A673 (cell line): ENCODE measurements around the gene KIF2C. TPM values are rescaled to one million over a fixed set of nuclear protein-coding genes. Genes with fewer than 3 reads are reported as not detected.

Experiments used
- BruUV-seq: library from RNA; stranded (reverse); fragments of 400-500 nt; replicated peaks from 2 replicates; lab custom pipeline; 2021; lab: Mats Ljungman, UMichigan
- CTCF ChIA-PET: fragments of 300-600 bp; sonication (Branson Sonifier 250); formaldehyde crosslinking; loops from one replicate; lab custom pipeline; 2022; ENCODE audit warnings: antibody characterized with exemption; lab: Charles Lee
- POLR2A ChIA-PET: fragments of 300-600 bp; sonication (Branson Sonifier 250); formaldehyde crosslinking; loops from one replicate; lab custom pipeline; 2022; ENCODE audit warnings: antibody characterized with exemption; ENCODE audit not compliant: low non-redundant PET; lab: Charles Lee
- DNase-seq: peaks from one replicate; pipeline ENCODE4 v3.0.0-alpha.2; 2015; ENCODE audit warnings: low spot score
- H3K27ac ChIP-seq: fragments of 200-600 bp; sonication (generic); 2 replicates; pipeline ENCODE4 v1.5.1; 2016; ENCODE audit warnings: mixed run types, low read depth, mild to moderate bottlenecking, mixed read lengths, antibody characterized with exemption, low read length; ENCODE audit not compliant: poor library complexity, severe bottlenecking
- H3K27me3 ChIP-seq: fragments of 200-600 bp; sonication (generic); replicated peaks from 2 replicates; pipeline ENCODE4 v1.6.1; 2017; ENCODE audit warnings: mixed run types, low read depth, mild to moderate bottlenecking, mixed read lengths, antibody characterized with exemption, low read length; ENCODE audit not compliant: insufficient read depth, poor library complexity
- H3K36me3 ChIP-seq: fragments of 200-600 bp; sonication (generic); 2 replicates; pipeline ENCODE4 v1.6.1; 2016; ENCODE audit warnings: mixed run types, mild to moderate bottlenecking, mixed read lengths, antibody characterized with exemption, low read length; ENCODE audit not compliant: insufficient read depth, poor library complexity, severe bottlenecking
- H3K4me1 ChIP-seq: fragments of 200-600 bp; sonication (generic); 2 replicates; pipeline ENCODE4 v1.6.1; 2017; ENCODE audit warnings: mixed run types, mild to moderate bottlenecking, mixed read lengths, antibody characterized with exemption, low read length; ENCODE audit not compliant: insufficient read depth, poor library complexity, severe bottlenecking
- H3K4me3 ChIP-seq: fragments of 200-600 bp; sonication (generic); 2 replicates; pipeline ENCODE4 v1.5.1; 2016; ENCODE audit warnings: low read depth, mixed run types, mild to moderate bottlenecking, mixed read lengths, low read length; ENCODE audit not compliant: poor library complexity, severe bottlenecking
- H3K9me3 ChIP-seq: fragments of 200-600 bp; sonication (generic); 2 replicates; pipeline ENCODE4 v1.6.1; 2016; ENCODE audit warnings: mixed run types, low read depth, mild to moderate bottlenecking, mixed read lengths, antibody characterized with exemption, low read length; ENCODE audit not compliant: poor library complexity, severe bottlenecking
- CTCF ChIP-seq: fragments of 300-800, 200-600 bp; sonication (generic); conservative IDR thresholded peaks from 2 replicates; pipeline ENCODE4 v1.5.1; 2017; ENCODE audit warnings: low read depth, mild to moderate bottlenecking, antibody characterized with exemption, low read length, moderate library complexity, mixed read lengths
- EZH2 ChIP-seq: fragments of 200-600 bp; sonication (generic); IDR thresholded peaks from 2 replicates; pipeline ENCODE4 v1.6.1; 2017; ENCODE audit warnings: borderline replicate concordance, low read depth, mild to moderate bottlenecking, mixed read lengths, antibody characterized with exemption, low read length; ENCODE audit not compliant: poor library complexity, severe bottlenecking
- intact Hi-C: fragments of 100-400 bp; cut with micrococcal nuclease; formaldehyde crosslinking; loops from one replicate; pipeline ENCODE4 v1.10.0; 2022; ENCODE audit not compliant: unreplicated experiment
- total RNA-seq: library from RNA; stranded (reverse); gene quantifications from 2 replicates; pipeline ENCODE4 v1.2.3, GENCODE V29; 2021

Gene KIF2C
- total RNA-seq, 1 experiment from 2014 or later = 127 TPM

DNA sequence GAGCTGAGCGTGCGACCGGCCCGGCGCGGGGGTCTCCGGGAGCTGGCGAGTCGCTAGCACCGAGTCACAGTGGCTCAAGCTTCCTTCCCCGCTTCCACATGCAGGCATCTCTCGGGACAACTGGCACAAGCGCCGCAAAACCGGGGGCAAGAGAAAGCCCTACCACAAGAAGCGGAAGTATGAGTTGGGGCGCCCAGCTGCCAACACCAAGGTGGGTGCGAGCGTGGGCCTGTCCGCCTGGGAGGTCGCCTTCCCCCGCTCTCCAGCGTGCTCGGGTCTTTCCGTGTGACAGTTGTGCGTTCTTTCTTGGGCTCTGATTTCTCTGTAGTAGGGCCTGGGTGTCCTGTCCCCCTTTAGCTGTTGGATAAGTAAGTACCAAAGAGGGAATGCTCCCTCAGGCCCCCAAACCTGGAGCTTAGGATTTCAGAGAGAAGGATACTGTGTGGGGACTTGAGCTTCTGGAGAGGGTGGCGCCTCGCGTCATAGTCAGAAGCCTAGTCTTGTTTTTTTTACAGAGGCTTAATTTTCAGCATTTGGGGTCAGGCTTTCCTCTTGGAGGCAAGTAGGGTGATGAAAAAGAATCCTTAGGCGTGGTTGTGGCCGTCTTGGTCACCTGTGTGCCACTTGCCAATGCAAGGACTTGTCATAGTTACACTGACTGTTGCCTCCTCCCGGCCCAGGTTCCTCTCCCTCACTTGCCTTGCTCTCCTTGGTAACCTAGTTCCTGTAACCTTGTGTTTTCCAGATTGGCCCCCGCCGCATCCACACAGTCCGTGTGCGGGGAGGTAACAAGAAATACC, 36.5 kb downstream of the KIF2C start:
- Histone ChIP-seq H3K36me3 (peaks cover 54% of the 10 kb centered on the region), H3K27ac (peak overlapping the region; percentile 94), H3K9me3 (no peaks in the 10 kb centered on the region), H3K27me3 (no peaks in the 10 kb centered on the region), H3K4me1 (peaks cover 7% of the 10 kb centered on the region), H3K4me3 (peak overlapping the region; percentile 90)
- intact Hi-C loops = loop anchor here (2.0 to 5.0 kb wide), 2 partner anchors 34 to 61 kb away; no protein-coding TSS in a partner anchor
- POLR2A ChIA-PET = interaction anchor here (1.0 kb wide), 1 partner anchor 46 kb away, joined by 3 read pairs; no protein-coding TSS in a partner anchor
- BruUV-seq = TSS peak; percentile 47
- CTCF ChIA-PET = no interaction called here
- no peak for DNase-seq
- TF ChIP-seq CTCF (no peak), EZH2 (no peak)

GRCh38 chr1:44776730-44777068, 37.1 kb downstream of the KIF2C start:
- Histone ChIP-seq H3K27ac (peak overlapping the region; percentile 94), H3K36me3 (peaks cover 60% of the 10 kb centered on the region), H3K27me3 (no peaks in the 10 kb centered on the region), H3K9me3 (no peaks in the 10 kb centered on the region), H3K4me3 (peak overlapping the region; percentile 90), H3K4me1 (peaks cover 7% of the 10 kb centered on the region)
- intact Hi-C loops = loop anchor here (2.0 to 5.0 kb wide), 2 partner anchors 34 to 62 kb away; no protein-coding TSS in a partner anchor
- no TSS peak for BruUV-seq
- CTCF ChIA-PET = no interaction called here
- POLR2A ChIA-PET = no interaction called here
- TF ChIP-seq EZH2 (no peak), CTCF (no peak)
- no peak for DNase-seq

DNA sequence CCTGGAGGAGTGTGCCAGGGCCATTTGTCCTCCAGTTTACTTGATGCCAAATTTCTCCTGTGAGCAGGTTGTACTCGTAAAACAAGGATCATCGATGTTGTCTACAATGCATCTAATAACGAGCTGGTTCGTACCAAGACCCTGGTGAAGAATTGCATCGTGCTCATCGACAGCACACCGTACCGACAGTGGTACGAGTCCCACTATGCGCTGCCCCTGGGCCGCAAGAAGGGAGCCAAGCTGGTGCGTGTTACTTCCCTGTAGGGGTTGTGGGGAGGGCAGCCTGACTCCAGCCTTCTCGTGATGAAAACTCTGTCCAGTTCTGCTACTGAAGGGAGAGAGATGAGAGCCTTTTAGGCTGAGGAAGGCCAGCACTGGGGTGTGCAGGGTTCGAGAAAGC, 37.9 kb downstream of the KIF2C start:
- peak overlapping the region; percentile 94 for H3K27ac ChIP-seq
- no peak for TF ChIP-seq CTCF
- TF ChIP-seq EZH2 = no peak
- no peaks in the 10 kb centered on the region for H3K9me3 ChIP-seq
- H3K27me3 ChIP-seq = no peaks in the 10 kb centered on the region
- CTCF ChIA-PET = no interaction called here
- no peak for DNase-seq
- peaks cover 65% of the 10 kb centered on the region for H3K36me3 ChIP-seq
- POLR2A ChIA-PET = no interaction called here
- H3K4me1 ChIP-seq = peaks cover 7% of the 10 kb centered on the region
- H3K4me3 ChIP-seq = peak overlapping the region; percentile 90
- intact Hi-C loops = loop anchor here (2.0 to 5.0 kb wide), 2 partner anchors 35 to 63 kb away; no protein-coding TSS in a partner anchor
- no TSS peak for BruUV-seq
